Endothelial cell of umbilical vein (primary cell): ENCODE measurements around the gene KIAA1217. TPM values are rescaled to one million over a fixed set of nuclear protein-coding genes. Genes with fewer than 3 reads are reported as not detected.

Experiments
- BruUV-seq: library from RNA; stranded (reverse); fragments of 400-500 nt; replicated peaks from 2 replicates; lab custom pipeline; 2021; lab: Mats Ljungman, UMichigan
- CTCF ChIA-PET: fragments of 300-600, 350-600 bp; sonication (Branson Sonifier 250); formaldehyde crosslinking; loops from one replicate; lab custom pipeline; 2021; ENCODE audit warnings: antibody characterized with exemption, inconsistent platforms; lab: Charles Lee
- POLR2A ChIA-PET: fragments of 300-600, 350-600 bp; sonication (Branson Sonifier 250); formaldehyde crosslinking; loops from one replicate; lab custom pipeline; 2021; ENCODE audit warnings: antibody characterized with exemption, inconsistent platforms; lab: Charles Lee
- DNase-seq: peaks from one replicate; pipeline ENCODE4 v3.0.0-alpha.2; 2011; ENCODE audit warnings: low read depth, low spot score
- FAIRE-seq: peaks from 2 replicates; lab custom pipeline; 2011; peaks lifted over from hg19 to GRCh38; lab: Jason Lieb, UNC
- H2AFZ ChIP-seq: 2 replicates; pipeline ENCODE4 v1.6.0; 2012; ENCODE audit warnings: low read depth, low read length, control low read depth, inconsistent platforms
- H3K27ac ChIP-seq: 2 replicates; pipeline ENCODE4 v1.5.1; 2011; ENCODE audit warnings: low read depth, mild to moderate bottlenecking, control low read depth, low read length, moderate library complexity; ENCODE audit not compliant: insufficient read depth
- H3K27me3 ChIP-seq, 2 experiments: 2 replicates each; pipeline versions ENCODE4 v1.6.0 to v1.6.1; 2011; ENCODE audit warnings: low read length in 2 of 2, mixed read lengths in 1 of 2; ENCODE audit not compliant: control insufficient read depth in 2 of 2, insufficient read depth in 2 of 2
- H3K36me3 ChIP-seq, 2 experiments: 2 replicates in 1 of 2; 3 replicates in 1 of 2; pipeline ENCODE4 v1.5.1; 2011; ENCODE audit warnings: low read length in 2 of 2, mild to moderate bottlenecking in 1 of 2, moderate library complexity in 1 of 2; ENCODE audit not compliant: control insufficient read depth in 2 of 2, insufficient read depth in 2 of 2; ENCODE audit errors: extremely low read depth in 1 of 2
- H3K4me1 ChIP-seq: 3 replicates; pipeline ENCODE4 v1.5.1; 2011; ENCODE audit warnings: mild to moderate bottlenecking, low read length; ENCODE audit not compliant: control insufficient read depth, insufficient read depth; ENCODE audit errors: extremely low read depth
- H3K4me2 ChIP-seq: 2 replicates; pipeline ENCODE4 v1.6.1; 2011; ENCODE audit warnings: low read length, control low read depth, mixed read lengths; ENCODE audit not compliant: insufficient read depth
- H3K4me3 ChIP-seq, 3 experiments: fragments of 200-600 bp in 1 of 3; sonication (generic), shearing (Covaris generic) in 1 of 3; replicated peaks in 1 of 3; 2 replicates each; pipeline ENCODE4 v1.5.1; 2011 to 2016; ENCODE audit warnings: control low read depth in 3 of 3, low read length in 3 of 3, mild to moderate bottlenecking in 2 of 3, inconsistent platforms in 1 of 3, low read depth in 1 of 3, moderate library complexity in 1 of 3; ENCODE audit not compliant: insufficient read depth in 1 of 3
- H3K79me2 ChIP-seq: 2 replicates; pipeline ENCODE4 v1.6.0; 2012; ENCODE audit warnings: low read length, inconsistent platforms; ENCODE audit not compliant: control insufficient read depth, insufficient read depth
- H3K9ac ChIP-seq: replicated peaks from 2 replicates; pipeline ENCODE3; 2011; ENCODE audit warnings: low read length, control low read depth; ENCODE audit not compliant: insufficient read depth; ENCODE audit errors: extremely low read depth
- H3K9me1 ChIP-seq: replicated peaks from 3 replicates; pipeline ENCODE4 v1.6.0; 2011; ENCODE audit warnings: mild to moderate bottlenecking, low read length; ENCODE audit not compliant: control insufficient read depth, insufficient read depth; ENCODE audit errors: extremely low read depth
- H3K9me3 ChIP-seq: replicated peaks from 2 replicates; pipeline ENCODE4 v1.5.1; 2012; ENCODE audit warnings: low read length, inconsistent platforms; ENCODE audit not compliant: control insufficient read depth, insufficient read depth
- H4K20me1 ChIP-seq: replicated peaks from 2 replicates; pipeline ENCODE3; 2011; ENCODE audit warnings: mild to moderate bottlenecking, low read length; ENCODE audit not compliant: control insufficient read depth, insufficient read depth; ENCODE audit errors: extremely low read depth
- CTCF ChIP-seq, 2 donors: IDR thresholded peaks; 1 replicate in 1 of 2; 2 replicates in 1 of 2; pipeline ENCODE4 v1.5.1; 2011; ENCODE audit warnings: low read length in 2 of 2, mild to moderate bottlenecking in 2 of 2, moderate library complexity in 2 of 2, control low read depth in 1 of 2, inconsistent platforms in 1 of 2, low read depth in 1 of 2; ENCODE audit not compliant: insufficient read depth in 1 of 2; ENCODE audit errors: extremely low read depth in 1 of 2
- EZH2 ChIP-seq: IDR thresholded peaks from 2 replicates; pipeline ENCODE4 v1.6.1; 2012; ENCODE audit warnings: borderline replicate concordance, low read depth, mild to moderate bottlenecking, moderate library complexity, low read length, inconsistent platforms; ENCODE audit not compliant: severe bottlenecking
- FOS ChIP-seq: IDR thresholded peaks from 2 replicates; pipeline ENCODE4 v1.6.1; 2011; ENCODE audit warnings: mild to moderate bottlenecking, low read length, moderate library complexity, borderline replicate concordance; ENCODE audit not compliant: insufficient read depth
- GATA2 ChIP-seq: IDR thresholded peaks from 2 replicates; pipeline ENCODE4 v1.7.0; 2011; ENCODE audit warnings: low read depth, mild to moderate bottlenecking, moderate library complexity, mixed read lengths, low read length; ENCODE audit not compliant: insufficient read length, insufficient read depth
- JUN ChIP-seq: IDR thresholded peaks from 2 replicates; pipeline ENCODE4 v1.6.1; 2011; ENCODE audit warnings: borderline replicate concordance, low read depth; ENCODE audit not compliant: insufficient read length, insufficient read depth
- MAX ChIP-seq: IDR thresholded peaks from 2 replicates; pipeline ENCODE4 v1.6.1; 2011; ENCODE audit not compliant: insufficient read depth, insufficient read length
- MYC ChIP-seq: IDR thresholded peaks from one replicate; pipeline ENCODE4 v1.6.1; 2011; ENCODE audit warnings: mild to moderate bottlenecking, low read depth, low read length
- POLR2A ChIP-seq: IDR thresholded peaks from 2 replicates; pipeline ENCODE4 v1.6.1; 2012; ENCODE audit warnings: low read depth, mild to moderate bottlenecking, control low read depth, low read length
- POLR2AphosphoS5 ChIP-seq: IDR thresholded peaks from 2 replicates; pipeline ENCODE4 v1.6.1; 2012; ENCODE audit warnings: low read depth, mild to moderate bottlenecking, control low read depth, low read length, moderate library complexity; ENCODE audit not compliant: insufficient read depth
- dilution Hi-C: fragments of 300-500 bp; cut with MboI; formaldehyde crosslinking; loops from one replicate; pipeline ENCODE4 v1.15.0; 2019; ENCODE audit warnings: low sequenced_read_pairs; ENCODE audit not compliant: extremely low pct_ligation_motif_present
- intact Hi-C: fragments of 100-400 bp; cut with micrococcal nuclease; formaldehyde crosslinking; loops from one replicate; pipeline ENCODE4 v1.10.0; 2022
- polyA plus RNA-seq, 4 experiments: library from polyadenylated mRNA; depleted of rRNA in 3 of 4; stranded (reverse) in 3 of 4; unstranded in 1 of 4; fragments of >200 nt; gene quantifications; 2 replicates each; pipeline versions ENCODE4 v1.2.1 to v1.2.3, GENCODE V29; 2011 to 2012; ENCODE audit warnings: missing spikeins in 1 of 4
- total RNA-seq: library from RNA; stranded (reverse); gene quantifications from 2 replicates; pipeline ENCODE4 v1.2.3, GENCODE V29; 2021

Gene KIAA1217
- total and polyA plus RNA-seq, 2 donors (not counting 3 experiments of a cell fraction or from before 2014, with no cell fraction given): 0.83 to 10.3 TPM

GRCh38 chr10:24524314-24524713 lies 315.4 kb downstream of the KIAA1217 start:
- intact Hi-C loops (no loop called here), dilution Hi-C loops (no loop called here)
- Histone ChIP-seq H3K9ac (no peak overlapping the region), H3K27me3 (no peaks in the 10 kb centered on the region), H3K36me3 (no peaks in the 10 kb centered on the region), H3K4me1 (no peaks in the 10 kb centered on the region), H3K9me1 (no peaks in the 10 kb centered on the region), H4K20me1 (no peaks in the 10 kb centered on the region), H3K4me2 (no peak overlapping the region), H3K27ac (no peak overlapping the region), H2AFZ (no peak overlapping the region), H3K9me3 (no peaks in the 10 kb centered on the region), H3K79me2 (no peaks in the 10 kb centered on the region), H3K4me3 (no peak overlapping the region)
- CTCF ChIA-PET: no interaction called here
- no TSS peak for BruUV-seq
- DNase-seq: no peak
- POLR2A ChIA-PET: no interaction called here
- no peak for FAIRE-seq
- TF ChIP-seq POLR2A: no peak
- no peak for TF ChIP-seq CTCF (IDR thresholded peaks at IDR 0.05; ENCODE audit: extremely low read depth in 1 of 2, insufficient read depth in 1 of 2, low read depth in 1 of 2, low read length in 2 of 2)
- TF ChIP-seq FOS: no peak
- no peak for TF ChIP-seq MAX
- TF ChIP-seq GATA2: no peak
- TF ChIP-seq POLR2AphosphoS5: no peak
- no peak for TF ChIP-seq EZH2
- no peak for TF ChIP-seq MYC
- TF ChIP-seq JUN: no peak
